HG02623 (cell line): ENCODE measurements around the gene NELFCD.

Experiments used
- ATAC-seq: cut with Tn5 transposase; IDR thresholded peaks from one replicate; pipeline ENCODE4 v1.9.1; 2021; ENCODE audit warnings: moderate library complexity; ENCODE audit not compliant: unreplicated experiment

Gene NELFCD

GRCh38 chr20:59043698-59044097, 62.6 kb downstream of the NELFCD start:
- ATAC-seq, result no peak

- no peak for ATAC-seq
These were observed 63.2 kb downstream of the NELFCD start for GRCh38 chr20:59044295-59044694.
